Activated T-cell treated with anti-CD3 and anti-CD28 coated beads, Interleukin-2, amount 50 U/mL, for 72 hours (primary cell): ENCODE measurements around the gene COL12A1. TPM values are rescaled to one million over a fixed set of nuclear protein-coding genes. Genes with fewer than 3 reads are reported as not detected.
"Not testable (repeated sequence)": the region's sequence is repeated elsewhere in the genome, so short reads cannot be mapped to it uniquely, and the experiment has no call there.

Source experiments
- ATAC-seq, 2 donors: fragments of 150-1000 bp; cut with Tn5 transposase; replicated peaks in 1 of 2; 2 replicates each; pipeline ENCODE4 v1.10.0; 2021; ENCODE audit warnings: moderate library complexity in 2 of 2, mild to moderate bottlenecking in 1 of 2
- DNase-seq, 2 donors: peaks; one replicate each; pipeline ENCODE4 v3.0.0; 2021 to 2022; ENCODE audit warnings: mixed read lengths in 1 of 2
- H3K27ac Mint-ChIP-seq: one replicate; pipeline ENCODE4 v1.8.0; 2022; ENCODE audit warnings: mild to moderate bottlenecking, moderate library complexity, mixed read lengths
- H3K27me3 Mint-ChIP-seq: one replicate; pipeline ENCODE4 v1.8.0; 2022; ENCODE audit warnings: low read depth, mixed read lengths
- H3K36me3 Mint-ChIP-seq, 2 donors: one replicate each; pipeline ENCODE4 v1.8.0; 2022; ENCODE audit warnings: mixed read lengths in 2 of 2, mild to moderate bottlenecking in 1 of 2; ENCODE audit not compliant: insufficient read depth in 2 of 2
- H3K4me1 Mint-ChIP-seq: one replicate; pipeline ENCODE4 v1.8.0; 2022; ENCODE audit warnings: low read depth, mixed read lengths
- H3K4me3 Mint-ChIP-seq, 2 donors: one replicate each; pipeline ENCODE4 v1.8.0; 2022; ENCODE audit warnings: mild to moderate bottlenecking in 2 of 2, mixed read lengths in 2 of 2, moderate library complexity in 2 of 2
- H3K9me3 Mint-ChIP-seq, 2 donors: one replicate each; pipeline ENCODE4 v1.8.0; 2022; ENCODE audit warnings: mixed read lengths in 2 of 2
- total RNA-seq, 2 donors: library from RNA; stranded (reverse); gene quantifications; one replicate each; pipeline ENCODE4 v1.2.3, GENCODE V29; 2022

The COL12A1 gene
- total RNA-seq, 2 donors from 2014 or later, result not detected

- not testable (repeated sequence) for H3K4me1 Mint-ChIP-seq, H3K27ac Mint-ChIP-seq, ATAC-seq, H3K27me3 Mint-ChIP-seq, H3K9me3 Mint-ChIP-seq, H3K36me3 Mint-ChIP-seq, DNase-seq, H3K4me3 Mint-ChIP-seq
Observed at GRCh38 chr6:75186581-75186980, 19.3 kb downstream of the COL12A1 start.

DNA sequence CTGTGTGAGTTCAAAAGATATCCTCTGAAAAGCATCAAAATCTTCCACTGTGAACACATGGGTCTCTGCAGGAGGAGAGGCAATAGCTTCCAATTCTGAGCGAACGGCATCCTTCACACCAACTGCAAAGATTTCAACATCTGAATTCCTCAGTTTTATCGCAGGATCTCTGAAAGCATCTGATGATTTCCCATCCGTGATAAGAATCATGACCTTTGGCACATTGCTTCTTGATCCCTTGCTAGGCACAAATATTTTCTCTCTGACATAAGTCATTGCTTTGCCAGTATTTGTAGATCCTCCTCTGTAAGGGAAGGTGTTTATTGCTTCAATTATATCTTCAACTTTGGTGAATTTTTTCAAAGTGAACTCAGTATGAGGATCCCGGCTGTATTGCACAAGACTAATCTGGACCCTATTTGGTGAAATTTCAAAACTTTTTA lies 22.7 kb downstream of the COL12A1 start:
- Mint-ChIP-seq H3K4me1 (no peaks in the 10 kb centered on the region), H3K36me3 (no peaks in the 10 kb centered on the region), H3K27me3 (peaks cover 22% of the 10 kb centered on the region), H3K9me3 (peaks cover 4 to 5% of the 10 kb centered on the region in 2 donors), H3K4me3 (no peak overlapping the region), H3K27ac (no peak overlapping the region)
- ATAC-seq (no peak), DNase-seq (no peak)

DNA sequence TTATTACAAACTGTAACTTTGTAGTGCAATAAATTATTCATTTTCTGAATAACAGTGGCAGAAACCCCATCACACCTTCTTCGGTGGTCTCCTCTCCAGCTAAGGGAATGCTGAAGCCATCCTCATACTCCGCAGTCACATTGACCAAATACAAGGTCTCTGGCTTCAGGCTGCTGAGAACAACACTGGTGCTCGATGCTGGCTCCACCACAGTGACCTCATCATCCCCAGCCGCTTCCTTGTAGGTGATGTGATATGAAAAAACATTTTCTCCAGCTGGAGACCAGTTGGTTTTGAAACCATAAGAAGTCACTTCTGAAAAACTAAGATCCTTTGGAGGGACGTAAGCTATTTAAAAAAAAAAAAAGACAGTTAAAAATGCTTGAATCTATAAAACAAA lies 25.0 kb downstream of the COL12A1 start:
- Mint-ChIP-seq H3K27me3 (peaks cover 29% of the 10 kb centered on the region), H3K4me1 (no peaks in the 10 kb centered on the region), H3K9me3 (no peaks in the 10 kb centered on the region), H3K27ac (no peak overlapping the region), H3K4me3 (no peak overlapping the region), H3K36me3 (no peaks in the 10 kb centered on the region)
- DNase-seq, result no peak
- no peak for ATAC-seq

DNA sequence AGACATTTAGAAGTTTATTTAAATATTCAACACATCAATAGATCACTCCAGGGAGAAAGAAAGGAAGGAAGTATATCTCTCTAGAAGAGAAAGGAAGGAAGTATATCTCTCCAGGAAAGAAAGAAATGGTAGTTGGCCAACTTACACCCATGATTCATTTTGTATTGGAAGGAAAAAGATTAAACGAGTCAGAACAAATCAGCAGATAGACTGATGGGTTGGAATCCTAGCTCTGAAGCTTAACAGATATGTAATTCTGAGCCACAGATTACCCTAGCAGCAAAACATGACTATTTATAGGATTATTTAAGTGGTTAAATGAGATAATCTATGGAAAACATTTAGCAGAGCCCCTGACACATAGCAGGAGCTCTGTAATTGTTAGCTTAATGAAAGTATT lies 27.1 kb downstream of the COL12A1 start:
- Mint-ChIP-seq H3K27ac (no peak overlapping the region), H3K4me1 (no peaks in the 10 kb centered on the region), H3K4me3 (no peak overlapping the region), H3K9me3 (no peaks in the 10 kb centered on the region), H3K36me3 (no peaks in the 10 kb centered on the region), H3K27me3 (peaks cover 23% of the 10 kb centered on the region)
- ATAC-seq (no peak), DNase-seq (no peak)

- peaks cover 28% of the 10 kb centered on the region for H3K27me3 Mint-ChIP-seq
- H3K36me3 Mint-ChIP-seq, result no peaks in the 10 kb centered on the region
- no peak overlapping the region for H3K27ac Mint-ChIP-seq
- no peak overlapping the region for H3K4me3 Mint-ChIP-seq
- ATAC-seq, result no peak
- no peak for DNase-seq
- H3K9me3 Mint-ChIP-seq, result no peaks in the 10 kb centered on the region
- H3K4me1 Mint-ChIP-seq, result no peaks in the 10 kb centered on the region
Observed at GRCh38 chr6:75176076-75176582, 29.7 kb downstream of the COL12A1 start.

DNA sequence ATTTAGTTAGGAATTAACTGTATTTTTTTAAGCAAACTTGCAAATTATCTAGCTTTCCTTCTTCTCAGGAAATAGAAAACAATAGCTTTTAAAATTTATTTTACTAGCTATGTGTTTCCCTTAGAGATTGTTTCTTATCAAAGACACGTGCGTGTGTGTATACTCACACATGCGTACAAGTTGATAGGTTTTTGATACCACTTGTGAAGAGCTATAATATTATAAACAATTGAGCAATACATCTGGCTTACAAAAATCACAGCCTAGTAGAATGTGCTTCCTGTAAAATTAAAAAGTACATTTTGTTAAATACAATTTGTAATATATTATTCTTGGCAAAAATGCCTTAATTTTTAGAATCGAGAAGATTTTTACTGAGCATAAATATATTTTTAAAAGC lies 33.9 kb downstream of the COL12A1 start:
- Mint-ChIP-seq H3K4me3 (no peak overlapping the region), H3K9me3 (peaks cover 0 to 1% of the 10 kb centered on the region in 2 donors), H3K36me3 (no peaks in the 10 kb centered on the region), H3K4me1 (no peaks in the 10 kb centered on the region), H3K27me3 (peaks cover 31% of the 10 kb centered on the region), H3K27ac (no peak overlapping the region)
- DNase-seq (no peak), ATAC-seq (no peak)

DNA sequence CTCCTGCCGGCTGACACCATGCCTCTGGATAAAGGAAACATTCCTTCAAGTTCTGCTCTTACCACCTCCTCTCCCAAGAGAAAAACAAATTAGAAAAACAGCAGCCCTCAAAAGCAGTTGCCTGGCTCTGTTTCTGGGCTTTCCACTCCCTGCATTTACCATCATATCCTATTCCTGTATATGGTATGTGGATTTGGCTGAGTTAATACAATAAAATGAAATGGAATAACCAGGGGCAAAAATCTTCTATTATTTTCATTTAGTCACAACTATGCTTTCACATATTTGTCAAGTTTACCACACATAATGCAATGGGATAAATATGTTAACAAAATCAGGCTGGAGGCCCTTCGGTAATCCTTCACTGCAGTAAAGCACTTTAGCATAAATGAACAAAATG lies 34.3 kb downstream of the COL12A1 start:
- Mint-ChIP-seq H3K36me3 (no peaks in the 10 kb centered on the region), H3K27me3 (peaks cover 35% of the 10 kb centered on the region)
- ATAC-seq, result no peak

GRCh38 chr6:75170691-75171560 lies 34.9 kb downstream of the COL12A1 start:
- ATAC-seq, result no peak
- no peak overlapping the region for H3K27ac Mint-ChIP-seq

More for the DNA sequence above, 34.3 kb downstream of the COL12A1 start:
- H3K9me3 Mint-ChIP-seq, result peaks cover 0 to 1% of the 10 kb centered on the region in 2 donors
- DNase-seq, result no peak
- H3K4me1 Mint-ChIP-seq, result no peaks in the 10 kb centered on the region
- no peak overlapping the region for H3K27ac Mint-ChIP-seq
- no peak overlapping the region for H3K4me3 Mint-ChIP-seq

DNA sequence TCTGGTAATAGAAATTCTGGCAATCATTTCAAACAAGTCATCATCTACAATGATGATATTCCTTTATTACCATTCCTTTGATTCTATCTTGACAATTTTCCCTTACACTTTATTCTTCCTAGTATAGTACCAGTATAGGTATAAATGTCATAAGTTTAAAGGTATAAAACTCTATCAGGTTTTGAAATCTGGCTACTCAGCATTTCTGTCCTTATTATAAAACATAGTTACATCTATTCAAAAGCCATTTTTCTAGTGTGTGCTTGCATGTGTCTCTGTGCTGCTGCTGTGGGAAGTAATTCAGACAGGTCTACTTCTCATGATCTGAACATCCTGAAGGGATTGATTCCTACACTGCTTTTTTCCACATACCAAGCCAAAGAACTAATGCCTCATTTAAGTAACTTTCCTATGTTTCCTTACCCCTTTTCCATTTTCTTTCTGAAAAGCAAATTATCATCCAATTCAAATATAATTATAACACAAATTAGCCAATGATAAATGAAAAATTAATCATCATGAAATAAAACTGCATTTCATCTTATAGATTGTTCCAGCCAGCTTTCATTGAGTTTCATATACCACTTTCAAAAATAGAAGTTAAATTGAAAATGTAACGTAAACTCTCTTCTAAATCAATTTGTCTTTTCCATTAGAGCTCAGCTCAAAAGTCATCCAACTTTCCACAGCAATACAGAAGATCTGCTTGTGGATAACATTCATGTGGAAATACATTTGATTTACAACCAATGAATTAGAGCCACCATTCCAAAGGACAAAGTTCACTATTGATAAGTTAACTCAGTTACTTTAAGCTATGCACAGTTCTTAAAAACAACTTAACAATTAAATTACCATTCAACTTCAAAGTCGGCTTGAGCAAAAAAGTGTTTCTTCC lies 35.9 kb downstream of the COL12A1 start:
- Mint-ChIP-seq H3K36me3 (no peaks in the 10 kb centered on the region), H3K27me3 (peaks cover 35% of the 10 kb centered on the region), H3K9me3 (peaks cover 0 to 1% of the 10 kb centered on the region in 2 donors), H3K27ac (no peak overlapping the region), H3K4me1 (no peaks in the 10 kb centered on the region), H3K4me3 (no peak overlapping the region)
- ATAC-seq (no peak), DNase-seq (no peak)

More at GRCh38 chr6:75170691-75171560, 34.9 kb downstream of the COL12A1 start:
- peaks cover 0 to 1% of the 10 kb centered on the region in 2 donors for H3K9me3 Mint-ChIP-seq
- no peaks in the 10 kb centered on the region for H3K4me1 Mint-ChIP-seq
- no peak for DNase-seq
- no peak overlapping the region for H3K4me3 Mint-ChIP-seq
- H3K27me3 Mint-ChIP-seq, result peaks cover 36% of the 10 kb centered on the region
- H3K36me3 Mint-ChIP-seq, result no peaks in the 10 kb centered on the region

- Mint-ChIP-seq H3K27ac (no peak overlapping the region), H3K4me3 (no peak overlapping the region), H3K36me3 (no peaks in the 10 kb centered on the region), H3K4me1 (no peaks in the 10 kb centered on the region), H3K27me3 (peaks cover 35% of the 10 kb centered on the region), H3K9me3 (peaks cover 0 to 1% of the 10 kb centered on the region in 2 donors)
- ATAC-seq (no peak), DNase-seq (no peak)
Observed at GRCh38 chr6:75167851-75168250, 38.0 kb downstream of the COL12A1 start.

GRCh38 chr6:75167325-75167724 lies 38.5 kb downstream of the COL12A1 start:
- DNase-seq (no peak), ATAC-seq (no peak)
- Mint-ChIP-seq H3K27ac (no peak overlapping the region), H3K4me1 (no peaks in the 10 kb centered on the region), H3K36me3 (no peaks in the 10 kb centered on the region), H3K9me3 (peaks cover 0 to 1% of the 10 kb centered on the region in 2 donors), H3K27me3 (peaks cover 35% of the 10 kb centered on the region), H3K4me3 (no peak overlapping the region)

- no peak for DNase-seq
- Mint-ChIP-seq H3K4me3 (no peak overlapping the region), H3K9me3 (peaks cover 0 to 1% of the 10 kb centered on the region in 2 donors), H3K36me3 (no peaks in the 10 kb centered on the region), H3K27me3 (peaks cover 35% of the 10 kb centered on the region), H3K4me1 (no peaks in the 10 kb centered on the region), H3K27ac (no peak overlapping the region)
- ATAC-seq, result no peak
Observed at GRCh38 chr6:75166773-75167172, 39.1 kb downstream of the COL12A1 start.

- peaks cover 0 to 1% of the 10 kb centered on the region in 2 donors for H3K9me3 Mint-ChIP-seq
- no peaks in the 10 kb centered on the region for H3K4me1 Mint-ChIP-seq
- no peak overlapping the region for H3K4me3 Mint-ChIP-seq
- peaks cover 30% of the 10 kb centered on the region for H3K27me3 Mint-ChIP-seq
- no peak for ATAC-seq
- DNase-seq, result no peak
- no peaks in the 10 kb centered on the region for H3K36me3 Mint-ChIP-seq
- H3K27ac Mint-ChIP-seq, result no peak overlapping the region
Observed at GRCh38 chr6:75166236-75166635, 39.6 kb downstream of the COL12A1 start.
